Frontal cortex (tissue), 4 donors: ENCODE results near the gene DNAL1. TPM values are rescaled to one million over a fixed set of nuclear protein-coding genes. Genes with fewer than 3 reads are reported as not detected.

Experiments used
- DNase-seq, 2 donors: peaks; one replicate each; pipeline ENCODE4 v3.0.0; 2012; ENCODE audit warnings: low spot score in 2 of 2
- FAIRE-seq: peaks from 2 replicates; lab custom pipeline; 2012; peaks lifted over from hg19 to GRCh38; lab: Jason Lieb, UNC
- total RNA-seq: library from RNA; depleted of rRNA; stranded (reverse); fragments of >200 nt; gene quantifications from one replicate; pipeline ENCODE4 v1.2.3, GENCODE V29; 2014
- donor health status: control.
- donor health status: control.
- donor health status: control.

DNAL1 gene
- total RNA-seq, result 33.4 TPM

- FAIRE-seq, result no peak
Measured at GRCh38 chr14:73644531-73645247, at the start of gene DNAL1. DNAL1 (plus strand) TSS chr14:73644986; CDS start chr14:73645040, 54 bp downstream.

GRCh38 chr14:73599499-73599898, 45.3 kb upstream of the DNAL1 start:
- DNase-seq (no peak), FAIRE-seq (no peak)

More at GRCh38 chr14:73644531-73645247, at the start of gene DNAL1:
- peak; percentile 83 to 91 for DNase-seq

- no peak for DNase-seq
- FAIRE-seq, result no peak
Measured at GRCh38 chr14:73602994-73603393, 41.8 kb upstream of the DNAL1 start.

- DNase-seq (no peak), FAIRE-seq (no peak)
Measured at GRCh38 chr14:73606271-73606670, 38.5 kb upstream of the DNAL1 start.

- FAIRE-seq, result no peak
- no peak for DNase-seq
Measured at GRCh38 chr14:73607241-73607640, 37.5 kb upstream of the DNAL1 start.

GRCh38 chr14:73610687-73611086, 34.1 kb upstream of the DNAL1 start:
- no peak for DNase-seq
- no peak for FAIRE-seq

- FAIRE-seq (no peak), DNase-seq (peak; percentile 63 to 68)
Measured at GRCh38 chr14:73612339-73613045, 32.3 kb upstream of the DNAL1 start, which contains the start of gene ACOT6. ACOT6 (plus strand) TSS chr14:73612517; CDS start chr14:73612572, 55 bp downstream.

- FAIRE-seq (no peak), DNase-seq (peak in 1 of 2 donors; percentile 34)
Measured at GRCh38 chr14:73613046-73613383, 31.8 kb upstream of the DNAL1 start.

GRCh38 chr14:73613419-73613963, 31.3 kb upstream of the DNAL1 start:
- FAIRE-seq (no peak), DNase-seq (no peak)

GRCh38 chr14:73616831-73617230, 28.0 kb upstream of the DNAL1 start:
- FAIRE-seq, result no peak
- no peak for DNase-seq

- DNase-seq (no peak), FAIRE-seq (no peak)
Measured at GRCh38 chr14:73619524-73619923, 25.3 kb upstream of the DNAL1 start.

- FAIRE-seq (no peak), DNase-seq (no peak)
Measured at GRCh38 chr14:73620268-73620667, 24.5 kb upstream of the DNAL1 start.

GRCh38 chr14:73623504-73624054, 21.2 kb upstream of the DNAL1 start:
- DNase-seq, result no peak
- no peak for FAIRE-seq

GRCh38 chr14:73625706-73626105, 19.1 kb upstream of the DNAL1 start:
- FAIRE-seq (no peak), DNase-seq (no peak)

- DNase-seq (no peak), FAIRE-seq (no peak)
Measured at GRCh38 chr14:73627151-73627558, 17.6 kb upstream of the DNAL1 start.

GRCh38 chr14:73630009-73630780, 14.6 kb upstream of the DNAL1 start:
- no peak for FAIRE-seq

GRCh38 chr14:73633116-73634010, 11.4 kb upstream of the DNAL1 start:
- DNase-seq (peak; percentile 58 to 70), FAIRE-seq (no peak)

More at GRCh38 chr14:73630009-73630780, 14.6 kb upstream of the DNAL1 start:
- DNase-seq, result no peak

- peak in 1 of 2 donors; percentile 44 for DNase-seq
- FAIRE-seq, result no peak
Measured at GRCh38 chr14:73634011-73634833, 10.6 kb upstream of the DNAL1 start.
